ENCODE measurements around the gene HOOK2. TPM values are rescaled to one million over a fixed set of nuclear protein-coding genes. Genes with fewer than 3 reads are reported as not detected.

The HOOK2 gene
- total and polyA plus RNA-seq, 9 of the 15 experiments (the other 6 are each of a cell fraction or from before 2014, with no cell fraction given) = 1.3 to 17.2 (median 9.9) TPM

DNA sequence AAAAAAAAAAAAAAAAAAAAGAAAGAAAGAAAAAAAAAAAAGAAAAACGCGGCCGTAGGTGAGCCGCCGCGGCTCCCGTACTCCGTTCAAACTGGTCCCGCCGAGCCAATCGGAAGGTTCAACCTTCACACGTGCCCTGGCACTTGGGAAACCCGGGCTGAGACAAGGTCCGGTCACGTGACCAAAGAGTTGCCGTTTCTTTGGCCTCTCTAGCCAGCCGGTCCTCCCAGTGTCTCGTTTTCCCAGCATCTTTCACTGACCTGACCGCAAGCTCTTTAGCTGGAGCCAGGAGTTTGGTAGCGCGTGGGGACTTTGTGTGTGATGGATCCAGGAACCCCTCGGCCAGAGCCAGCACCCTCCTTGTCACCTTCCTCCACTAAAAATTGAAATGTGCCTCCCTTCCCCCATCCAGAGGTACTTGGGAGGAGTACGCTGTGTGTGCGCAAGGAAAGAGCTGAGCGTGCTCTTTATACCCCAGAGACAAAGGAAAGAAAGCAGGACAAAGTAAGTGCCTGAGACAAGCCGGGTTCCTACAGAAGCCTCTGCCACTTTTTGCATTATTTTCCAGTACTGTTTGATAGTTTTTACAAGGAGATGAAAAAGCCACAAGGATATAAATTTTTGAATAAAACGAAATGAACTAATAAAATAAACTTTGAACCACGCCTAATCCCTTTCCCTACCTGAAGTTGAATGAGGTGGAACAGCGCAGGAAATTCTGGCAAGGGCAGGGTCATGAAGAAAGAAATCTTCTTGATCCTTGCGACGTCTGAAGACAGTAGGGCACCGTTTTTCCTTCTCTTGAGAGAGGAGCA lies 52.6 kb downstream of the HOOK2 start (continued):
- TF ChIP-seq, protein P1, sequence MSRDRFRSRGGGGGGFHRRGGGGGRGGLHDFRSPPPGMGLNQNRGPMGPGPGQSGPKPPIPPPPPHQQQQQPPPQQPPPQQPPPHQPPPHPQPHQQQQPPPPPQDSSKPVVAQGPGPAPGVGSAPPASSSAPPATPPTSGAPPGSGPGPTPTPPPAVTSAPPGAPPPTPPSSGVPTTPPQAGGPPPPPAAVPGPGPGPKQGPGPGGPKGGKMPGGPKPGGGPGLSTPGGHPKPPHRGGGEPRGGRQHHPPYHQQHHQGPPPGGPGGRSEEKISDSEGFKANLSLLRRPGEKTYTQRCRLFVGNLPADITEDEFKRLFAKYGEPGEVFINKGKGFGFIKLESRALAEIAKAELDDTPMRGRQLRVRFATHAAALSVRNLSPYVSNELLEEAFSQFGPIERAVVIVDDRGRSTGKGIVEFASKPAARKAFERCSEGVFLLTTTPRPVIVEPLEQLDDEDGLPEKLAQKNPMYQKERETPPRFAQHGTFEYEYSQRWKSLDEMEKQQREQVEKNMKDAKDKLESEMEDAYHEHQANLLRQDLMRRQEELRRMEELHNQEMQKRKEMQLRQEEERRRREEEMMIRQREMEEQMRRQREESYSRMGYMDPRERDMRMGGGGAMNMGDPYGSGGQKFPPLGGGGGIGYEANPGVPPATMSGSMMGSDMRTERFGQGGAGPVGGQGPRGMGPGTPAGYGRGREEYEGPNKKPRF (IDR thresholded peaks at IDR 0.05; ENCODE audit: low read depth, low read length) = no peak
- TF ChIP-seq POLR2AphosphoS2 (IDR thresholded peaks at IDR 0.05; ENCODE audit: low read length) = no peak
- no peak for TF ChIP-seq SMAD1 (IDR thresholded peaks at IDR 0.05; ENCODE audit: low read depth, low read length, partially characterized antibody)
- no peak for TF ChIP-seq SMARCB1 (IDR thresholded peaks at IDR 0.05; ENCODE audit: insufficient read length, low read depth)
- TF ChIP-seq TEAD4 (IDR thresholded peaks at IDR 0.05; ENCODE audit: low read length) = no peak
- TF ChIP-seq TEAD4 (CRISPR knock-in tag; IDR thresholded peaks at IDR 0.05; ENCODE audit: borderline replicate concordance) = no peak
- peak in 1 of 2 experiments; percentile 67; a peak in 1 of 4 replicates for TF ChIP-seq RCOR1 (IDR thresholded peaks at IDR 0.05; ENCODE audit: borderline replicate concordance in 1 of 2, low read depth in 2 of 2, low read length in 2 of 2)
- TF ChIP-seq, protein P2, sequence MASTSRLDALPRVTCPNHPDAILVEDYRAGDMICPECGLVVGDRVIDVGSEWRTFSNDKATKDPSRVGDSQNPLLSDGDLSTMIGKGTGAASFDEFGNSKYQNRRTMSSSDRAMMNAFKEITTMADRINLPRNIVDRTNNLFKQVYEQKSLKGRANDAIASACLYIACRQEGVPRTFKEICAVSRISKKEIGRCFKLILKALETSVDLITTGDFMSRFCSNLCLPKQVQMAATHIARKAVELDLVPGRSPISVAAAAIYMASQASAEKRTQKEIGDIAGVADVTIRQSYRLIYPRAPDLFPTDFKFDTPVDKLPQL (IDR thresholded peaks at IDR 0.05; ENCODE audit: extremely low read depth, insufficient read length) = no peak
- TF ChIP-seq, protein P3, sequence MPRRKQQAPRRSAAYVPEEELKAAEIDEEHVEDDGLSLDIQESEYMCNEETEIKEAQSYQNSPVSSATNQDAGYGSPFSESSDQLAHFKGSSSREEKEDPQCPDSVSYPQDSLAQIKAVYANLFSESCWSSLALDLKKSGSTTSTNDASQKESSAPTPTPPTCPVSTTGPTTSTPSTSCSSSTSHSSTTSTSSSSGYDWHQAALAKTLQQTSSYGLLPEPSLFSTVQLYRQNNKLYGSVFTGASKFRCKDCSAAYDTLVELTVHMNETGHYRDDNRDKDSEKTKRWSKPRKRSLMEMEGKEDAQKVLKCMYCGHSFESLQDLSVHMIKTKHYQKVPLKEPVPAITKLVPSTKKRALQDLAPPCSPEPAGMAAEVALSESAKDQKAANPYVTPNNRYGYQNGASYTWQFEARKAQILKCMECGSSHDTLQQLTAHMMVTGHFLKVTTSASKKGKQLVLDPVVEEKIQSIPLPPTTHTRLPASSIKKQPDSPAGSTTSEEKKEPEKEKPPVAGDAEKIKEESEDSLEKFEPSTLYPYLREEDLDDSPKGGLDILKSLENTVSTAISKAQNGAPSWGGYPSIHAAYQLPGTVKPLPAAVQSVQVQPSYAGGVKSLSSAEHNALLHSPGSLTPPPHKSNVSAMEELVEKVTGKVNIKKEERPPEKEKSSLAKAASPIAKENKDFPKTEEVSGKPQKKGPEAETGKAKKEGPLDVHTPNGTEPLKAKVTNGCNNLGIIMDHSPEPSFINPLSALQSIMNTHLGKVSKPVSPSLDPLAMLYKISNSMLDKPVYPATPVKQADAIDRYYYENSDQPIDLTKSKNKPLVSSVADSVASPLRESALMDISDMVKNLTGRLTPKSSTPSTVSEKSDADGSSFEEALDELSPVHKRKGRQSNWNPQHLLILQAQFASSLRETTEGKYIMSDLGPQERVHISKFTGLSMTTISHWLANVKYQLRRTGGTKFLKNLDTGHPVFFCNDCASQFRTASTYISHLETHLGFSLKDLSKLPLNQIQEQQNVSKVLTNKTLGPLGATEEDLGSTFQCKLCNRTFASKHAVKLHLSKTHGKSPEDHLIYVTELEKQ (CRISPR knock-in tag; IDR thresholded peaks at IDR 0.05) = no peak
- TF ChIP-seq SETDB1 (IDR thresholded peaks at IDR 0.05; ENCODE audit: low read length) = no peak
- no peak for TF ChIP-seq NELFE (IDR thresholded peaks at IDR 0.05; ENCODE audit: insufficient read depth, insufficient read length)
- TF ChIP-seq SOX6 (IDR thresholded peaks at IDR 0.05) = peak; percentile 42; the same call in 1 of the 2 replicates
- TF ChIP-seq TEAD1 (CRISPR knock-in tag; IDR thresholded peaks at IDR 0.05) = peak in 1 of 2 experiments; percentile 63; a peak in 1 of 4 replicates
- 0 out of 2 replicates have a peak, but pooled peaks have one; percentile 76 for TF ChIP-seq RUNX1 (IDR thresholded peaks at IDR 0.05; ENCODE audit: low read depth)
- TF ChIP-seq PTTG1 (tag; IDR thresholded peaks at IDR 0.05; ENCODE audit: low read depth) = no peak
- peak; percentile 42 for TF ChIP-seq POU5F1 (IDR thresholded peaks at IDR 0.05; ENCODE audit: borderline replicate concordance, low read depth, low read length, partially characterized antibody)
- TF ChIP-seq MAFK (IDR thresholded peaks at IDR 0.05; ENCODE audit: low read length) = 0 out of 2 replicates have a peak, but pooled peaks have one; percentile 41
- TF ChIP-seq FUS (optimal IDR thresholded peaks at IDR 0.05; ENCODE audit: low read depth, low read length) = no peak
- no peak for TF ChIP-seq TCF3 (CRISPR knock-in tag; IDR thresholded peaks at IDR 0.05)
- TF ChIP-seq, protein P4, sequence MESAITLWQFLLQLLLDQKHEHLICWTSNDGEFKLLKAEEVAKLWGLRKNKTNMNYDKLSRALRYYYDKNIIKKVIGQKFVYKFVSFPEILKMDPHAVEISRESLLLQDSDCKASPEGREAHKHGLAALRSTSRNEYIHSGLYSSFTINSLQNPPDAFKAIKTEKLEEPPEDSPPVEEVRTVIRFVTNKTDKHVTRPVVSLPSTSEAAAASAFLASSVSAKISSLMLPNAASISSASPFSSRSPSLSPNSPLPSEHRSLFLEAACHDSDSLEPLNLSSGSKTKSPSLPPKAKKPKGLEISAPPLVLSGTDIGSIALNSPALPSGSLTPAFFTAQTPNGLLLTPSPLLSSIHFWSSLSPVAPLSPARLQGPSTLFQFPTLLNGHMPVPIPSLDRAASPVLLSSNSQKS (CRISPR knock-in tag; IDR thresholded peaks at IDR 0.05) = no peak
- TF ChIP-seq MAFF (IDR thresholded peaks at IDR 0.05; ENCODE audit: low read length) = peak; percentile 38
